Thyroid gland (tissue), 4 donors: ENCODE measurements around the gene MRPS5. TPM values are rescaled to one million over a fixed set of nuclear protein-coding genes. Genes with fewer than 3 reads are reported as not detected.

ENCODE experiments used
- DNase-seq, 2 donors: peaks; one replicate each; pipeline ENCODE4 v3.0.0-alpha.2; 2019
- H3K27ac ChIP-seq, 3 donors: fragments of 200-600 bp; sonication (generic); 1 replicate in 2 of 3; 2 replicates in 1 of 3; pipeline ENCODE4 v1.5.1; 2016 to 2019; ENCODE audit warnings: mild to moderate bottlenecking in 1 of 3, moderate library complexity in 1 of 3
- H3K27me3 ChIP-seq: fragments of 200-600 bp; sonication (generic); one replicate; pipeline ENCODE4 v1.5.1; 2019
- H3K36me3 ChIP-seq, 2 donors: fragments of 200-600 bp; sonication (generic); one replicate each; pipeline ENCODE4 v1.5.1; 2016 to 2019
- H3K4me1 ChIP-seq, 2 donors: fragments of 200-600 bp; sonication (generic); one replicate each; pipeline ENCODE4 v1.5.1; 2017 to 2019
- H3K4me3 ChIP-seq, 3 donors: fragments of 200-600 bp; sonication (generic); replicated peaks in 1 of 3; 1 replicate in 2 of 3; 2 replicates in 1 of 3; pipeline ENCODE4 v1.5.1; 2016; ENCODE audit warnings: mild to moderate bottlenecking in 1 of 3
- H3K9me3 ChIP-seq: fragments of 200-600 bp; sonication (generic); one replicate; pipeline ENCODE4 v1.5.1; 2017
- CTCF ChIP-seq, 6 experiments: fragments of 200-600 bp in 3 of 6; fragments of 450-650 bp in 3 of 6; sonication (generic) in 3 of 6; IDR thresholded peaks; one replicate each; pipeline ENCODE4 v1.5.1; 2016 to 2019; ENCODE audit warnings: antibody characterized with exemption in 6 of 6, mild to moderate bottlenecking in 2 of 6, inconsistent platforms in 1 of 6, moderate library complexity in 1 of 6
- POLR2A ChIP-seq, 2 donors: fragments of 450-650 bp; IDR thresholded peaks; one replicate each; pipeline ENCODE4 v1.6.1; 2017; ENCODE audit warnings: antibody characterized with exemption in 2 of 2, mild to moderate bottlenecking in 2 of 2, moderate library complexity in 1 of 2
- WGBS, 2 donors: methylation state at CpG; one replicate each; pipeline ENCODE4 v1.1.5; 2017; 5-methylcytosine and 5-hydroxymethylcytosine counted together
- intact Hi-C: fragments of 100-400 bp; cut with DNase I; formaldehyde crosslinking; loops from one replicate; pipeline ENCODE4 v1.15.1; 2023
- total RNA-seq, 4 donors: library from RNA; depleted of rRNA; stranded (reverse); fragments of >200 nt; gene quantifications; one replicate each; pipeline ENCODE4 v1.2.3, GENCODE V29; 2016

The MRPS5 gene
- total RNA-seq, 4 donors from 2014 or later = 50.8 to 58.7 (median 54.9) TPM

GRCh38 chr2:95082477-95082876, 39.1 kb downstream of the MRPS5 start:
- TF ChIP-seq POLR2A (IDR thresholded peaks at IDR 0.05) = no peak
- TF ChIP-seq CTCF (IDR thresholded peaks at IDR 0.05) = no peak
- no peak for DNase-seq
- no peak overlapping the region for H3K27ac ChIP-seq
- H3K27me3 ChIP-seq = no peaks in the 10 kb centered on the region
- H3K36me3 ChIP-seq = peaks cover 7 to 25% of the 10 kb centered on the region in 2 donors
- H3K4me1 ChIP-seq = no peaks in the 10 kb centered on the region
- no peaks in the 10 kb centered on the region for H3K9me3 ChIP-seq
- no peak overlapping the region for H3K4me3 ChIP-seq
- 93 to 97% methylated on average over 2 of the region's 2 CpGs for WGBS, 2 donors
- intact Hi-C loops = no loop called here

- H3K27ac ChIP-seq = no peak overlapping the region
- H3K27me3 ChIP-seq = no peaks in the 10 kb centered on the region
- TF ChIP-seq CTCF (IDR thresholded peaks at IDR 0.05) = no peak
- TF ChIP-seq POLR2A (IDR thresholded peaks at IDR 0.05) = no peak
- H3K36me3 ChIP-seq = no peaks in the 10 kb centered on the region
- WGBS, 2 donors = 61 to 65% methylated on average over 7 of the region's 7 CpGs
- DNase-seq = no peak
- no peak overlapping the region for H3K4me3 ChIP-seq
- intact Hi-C loops = loop anchor here (2.0 kb wide), 1 partner anchor 56 kb away; no protein-coding TSS in a partner anchor
- H3K4me1 ChIP-seq = peaks cover 5% of the 10 kb centered on the region in 2 donors
- no peaks in the 10 kb centered on the region for H3K9me3 ChIP-seq
These were observed 42.4 kb downstream of the MRPS5 start for GRCh38 chr2:95079199-95079683.

- H3K4me3 ChIP-seq = no peak overlapping the region
- TF ChIP-seq CTCF (IDR thresholded peaks at IDR 0.05) = no peak
- no peak for TF ChIP-seq POLR2A (IDR thresholded peaks at IDR 0.05)
- H3K27me3 ChIP-seq = no peaks in the 10 kb centered on the region
- peaks cover 5% of the 10 kb centered on the region in 2 donors for H3K4me1 ChIP-seq
- DNase-seq = no peak
- H3K9me3 ChIP-seq = no peaks in the 10 kb centered on the region
- peak overlapping the region in 1 of 3 donors; percentile 1 for H3K27ac ChIP-seq
- 66 to 75% methylated on average over 10 of the region's 10 CpGs for whole genome bisulfite sequencing, 2 donors
- intact Hi-C loops = loop anchor here (2.0 kb wide), 1 partner anchor 55 kb away; no protein-coding TSS in a partner anchor
- no peaks in the 10 kb centered on the region for H3K36me3 ChIP-seq
These were observed 43.6 kb downstream of the MRPS5 start for GRCh38 chr2:95077861-95078603.

- no peak for DNase-seq
- WGBS, 2 donors = 62 to 70% methylated on average over 3 of the region's 3 CpGs
- peaks cover 5% of the 10 kb centered on the region in 2 donors for H3K4me1 ChIP-seq
- no peaks in the 10 kb centered on the region for H3K27me3 ChIP-seq
- intact Hi-C loops = no loop called here
- no peak for TF ChIP-seq CTCF (IDR thresholded peaks at IDR 0.05)
- TF ChIP-seq POLR2A (IDR thresholded peaks at IDR 0.05) = no peak
- no peak overlapping the region for H3K4me3 ChIP-seq
- no peaks in the 10 kb centered on the region for H3K36me3 ChIP-seq
- H3K27ac ChIP-seq = peak overlapping the region in 1 of 3 donors; percentile 57
- no peaks in the 10 kb centered on the region for H3K9me3 ChIP-seq
These were observed 44.1 kb downstream of the MRPS5 start for GRCh38 chr2:95077530-95077825.
